HG03432 (cell line): ENCODE data around the gene HNRNPC.
"Not testable (repeated sequence)": the region's sequence is repeated elsewhere in the genome, so short reads cannot be mapped to it uniquely, and the experiment has no call there.

Experiments used
- ATAC-seq: cut with Tn5 transposase; IDR thresholded peaks from one replicate; pipeline ENCODE4 v1.9.1; 2021; ENCODE audit warnings: mild to moderate bottlenecking, moderate library complexity; ENCODE audit not compliant: unreplicated experiment

Gene HNRNPC

DNA sequence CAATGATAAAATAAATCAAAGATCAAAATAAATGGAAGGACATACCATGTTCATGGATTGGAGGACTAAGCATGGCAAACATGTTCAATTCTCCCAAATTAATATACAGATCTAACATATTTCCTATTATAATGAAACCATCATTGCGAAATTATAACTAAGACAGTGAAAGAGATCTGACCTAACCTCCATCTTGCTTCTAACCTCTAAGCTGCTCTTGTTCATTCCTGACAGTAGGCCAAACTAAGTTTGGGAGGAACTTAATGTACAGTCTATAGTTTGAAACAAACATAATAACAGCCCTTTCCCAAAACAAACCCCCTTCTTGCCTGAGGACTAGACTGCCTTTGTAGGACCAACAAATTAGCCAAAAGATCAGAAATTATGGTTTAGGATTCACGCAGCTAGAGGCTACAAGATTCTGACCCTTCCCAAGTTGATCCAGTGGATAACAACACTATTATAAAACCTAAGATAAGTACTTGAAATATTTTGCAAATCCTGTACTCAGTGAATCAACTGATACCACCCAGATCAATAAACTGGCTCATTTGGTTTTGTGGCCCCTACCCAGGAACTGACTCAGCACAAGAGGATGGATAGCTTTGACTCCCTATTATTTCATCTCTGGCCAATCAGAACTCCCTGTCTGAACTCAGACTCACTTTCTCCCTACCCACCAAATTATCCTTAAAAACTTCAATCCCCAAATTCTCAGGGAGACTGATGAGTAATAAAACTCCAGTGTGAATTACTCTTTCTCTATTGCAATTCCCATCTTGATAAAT lies 71.6 kb downstream of the HNRNPC start:
- no peak for ATAC-seq

DNA sequence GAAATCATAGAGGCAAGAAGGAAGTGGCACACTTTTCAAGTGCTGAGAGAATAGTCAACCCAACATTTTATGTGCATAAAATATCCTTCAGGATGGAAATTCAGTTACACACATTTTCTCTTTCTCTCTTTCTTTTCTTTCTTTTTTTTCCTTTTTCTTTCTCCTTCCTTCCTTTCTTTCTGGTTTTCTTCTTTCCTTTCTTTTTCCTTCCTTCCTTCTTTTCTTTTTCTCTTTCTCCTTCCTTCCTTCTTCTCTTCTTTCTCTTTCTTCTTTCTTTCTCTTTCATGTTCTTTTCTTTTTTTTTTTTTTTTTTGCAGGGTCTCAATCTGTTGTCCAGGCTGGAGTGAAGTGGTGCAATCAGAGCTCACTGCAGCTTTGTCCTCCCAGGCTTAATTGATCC lies 74.6 kb downstream of the HNRNPC start:
- no peak for ATAC-seq

DNA sequence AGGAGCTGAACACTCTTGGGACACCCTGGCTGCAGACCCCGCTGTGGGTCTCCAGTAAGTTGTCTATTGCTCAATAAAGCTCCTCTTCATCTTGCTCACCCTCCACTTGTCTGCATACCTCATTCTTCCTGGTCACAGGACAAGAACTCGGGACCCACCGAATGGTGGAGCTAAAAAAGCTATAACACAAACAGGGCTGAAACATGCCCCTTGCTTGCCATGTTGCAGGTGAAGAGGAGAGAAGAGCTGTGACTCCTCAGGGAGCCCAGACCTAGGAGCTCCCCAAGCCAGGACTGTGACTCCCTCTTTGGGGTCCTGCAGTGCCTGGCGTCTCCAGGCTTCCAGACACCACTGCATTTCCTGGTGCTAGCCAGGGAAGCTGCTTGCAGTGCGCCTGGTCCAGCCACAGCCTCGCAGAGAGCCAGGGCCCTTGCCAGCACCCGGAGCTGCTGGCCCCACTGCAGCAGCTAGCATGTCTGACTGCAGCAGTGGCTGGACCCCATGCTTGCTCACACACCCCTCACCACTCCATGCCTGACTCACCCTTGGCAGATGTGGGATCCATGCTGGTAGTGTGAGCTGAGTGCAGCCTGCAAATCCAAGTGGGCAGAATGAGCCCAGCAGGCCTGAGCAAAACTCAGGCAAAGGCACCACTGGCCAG lies 76.2 kb downstream of the HNRNPC start:
- ATAC-seq: no peak

DNA sequence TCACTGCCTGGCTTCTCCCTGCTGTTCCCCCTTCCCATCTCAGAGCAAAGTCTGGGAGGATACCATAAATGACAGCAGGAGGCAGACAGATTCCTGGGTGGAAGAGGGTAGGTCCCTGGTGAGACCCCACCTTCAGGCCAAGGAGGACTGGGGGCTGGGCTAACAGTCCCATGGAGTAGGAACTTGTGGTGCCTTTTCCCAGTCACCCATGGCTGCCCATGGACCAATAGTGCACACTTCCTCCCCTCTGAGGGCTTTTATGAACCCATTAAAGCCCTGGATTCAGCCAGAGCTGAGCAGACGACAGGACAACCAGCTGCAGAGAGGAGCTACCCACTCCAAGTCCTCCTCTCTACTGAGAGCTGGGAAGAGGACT lies 76.8 kb downstream of the HNRNPC start:
- no peak for ATAC-seq

DNA sequence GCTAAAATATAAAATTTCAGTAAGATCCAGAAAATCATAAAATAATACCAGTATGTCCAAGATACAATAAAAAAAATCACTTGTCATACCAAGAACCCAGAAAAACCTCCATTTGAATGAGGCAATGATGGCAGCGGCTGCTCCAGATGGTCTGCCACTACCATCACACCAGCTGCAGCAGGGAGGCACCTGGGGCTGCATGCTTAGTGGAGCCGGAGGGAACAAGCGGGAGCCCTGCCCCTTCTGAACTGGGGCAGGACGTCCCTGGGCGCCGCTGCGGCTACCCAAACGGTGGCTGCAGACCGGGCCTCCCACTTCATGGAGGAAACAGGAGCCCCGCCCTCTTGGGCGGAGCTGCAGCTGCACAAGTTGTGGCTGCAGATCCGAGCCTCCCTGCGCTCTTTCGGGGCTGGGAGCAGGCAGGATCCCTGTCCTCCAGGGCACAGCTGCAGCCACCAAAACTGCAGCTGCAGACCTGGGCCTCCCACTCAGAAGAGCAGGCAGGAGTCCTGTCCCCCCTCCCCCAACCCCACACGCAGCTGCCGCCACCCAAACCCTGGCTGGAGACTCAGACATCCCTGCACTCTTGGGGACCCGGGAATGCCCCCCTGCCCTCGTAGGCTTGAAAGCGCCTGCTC lies 77.3 kb downstream of the HNRNPC start:
- peak; percentile 96 for ATAC-seq

DNA sequence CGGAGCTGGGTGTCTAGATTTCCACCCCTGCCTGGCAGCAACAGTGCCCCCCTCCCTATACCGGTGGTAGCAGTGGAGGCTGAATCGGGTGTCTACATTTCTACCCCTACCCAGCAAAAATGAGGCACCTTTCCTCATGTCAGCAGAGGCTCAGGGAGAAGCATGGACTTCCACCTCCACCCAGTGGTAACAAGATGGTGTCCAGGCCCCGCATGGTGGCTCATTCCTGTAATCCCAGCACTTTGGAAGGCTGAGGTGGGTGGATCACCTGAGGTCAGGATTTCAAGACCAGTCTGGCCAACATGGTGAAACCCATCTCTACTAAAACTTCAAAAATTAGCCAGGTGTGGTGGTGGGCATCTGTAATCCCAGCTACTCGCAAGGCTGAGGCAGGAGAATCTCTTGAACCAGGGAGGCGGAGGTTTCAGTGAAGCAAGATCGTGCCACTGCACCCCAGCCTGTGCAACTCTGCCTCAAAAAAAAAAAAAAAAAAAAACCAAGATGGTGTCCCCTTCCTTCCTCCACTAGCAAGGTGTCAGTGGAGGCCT lies 77.9 kb downstream of the HNRNPC start:
- no peak for ATAC-seq

DNA sequence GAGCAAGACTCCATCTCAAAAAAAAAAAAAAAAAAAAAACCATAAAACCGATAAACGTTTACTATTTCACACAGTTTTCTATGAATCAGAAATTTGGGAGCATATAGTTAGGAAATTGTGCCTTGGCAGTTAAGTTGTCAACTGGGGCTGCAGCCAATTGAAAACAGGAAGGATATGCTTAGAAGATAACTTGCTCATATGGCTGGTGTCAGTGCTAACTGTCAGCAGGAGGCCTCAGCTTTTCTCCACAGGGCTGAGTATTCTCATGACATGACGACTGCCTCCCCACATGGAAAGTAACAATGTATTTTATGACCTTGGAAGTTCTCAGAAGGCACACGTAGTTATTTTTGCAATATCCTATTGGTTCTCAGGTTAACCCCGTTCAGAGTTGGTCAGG lies 83.8 kb downstream of the HNRNPC start:
- ATAC-seq: no peak

DNA sequence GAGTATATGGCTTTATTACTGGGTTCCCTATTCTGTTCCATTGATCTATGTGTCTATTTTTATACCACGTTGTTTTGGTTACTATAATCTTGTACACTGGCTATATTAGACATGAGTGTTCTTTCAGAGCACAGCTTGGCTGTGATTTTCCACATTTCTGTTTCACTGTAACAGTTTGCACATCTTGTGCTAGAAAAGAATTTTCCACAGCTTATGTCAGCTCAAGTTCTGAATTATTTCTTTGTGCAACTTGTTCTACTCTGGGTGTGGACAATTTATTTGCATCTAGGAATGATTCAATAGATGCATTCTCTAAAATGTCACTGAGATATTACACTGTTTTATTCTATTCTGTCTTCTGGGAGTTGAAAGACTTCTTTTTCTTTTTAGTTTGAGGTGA lies 85.0 kb downstream of the HNRNPC start:
- ATAC-seq: no peak

DNA sequence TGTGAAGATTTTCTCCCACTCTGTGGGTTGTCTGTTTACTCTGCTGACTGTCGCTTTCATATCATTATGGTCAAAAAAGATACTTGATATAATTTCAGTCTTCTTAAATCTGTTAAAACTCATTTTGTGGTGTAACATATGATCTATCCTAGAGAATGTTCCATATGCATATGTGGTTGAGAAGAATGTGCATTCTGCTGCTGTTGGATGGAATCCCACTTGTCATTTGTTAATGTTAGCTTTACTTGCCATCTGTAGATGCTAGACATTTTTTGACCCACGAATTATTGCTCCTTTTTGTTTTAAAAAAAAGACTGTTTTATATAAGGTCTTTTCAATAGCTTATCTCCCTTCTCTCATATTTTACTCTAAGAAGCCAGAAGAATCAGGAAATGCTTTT lies 87.1 kb downstream of the HNRNPC start:
- ATAC-seq: no peak

DNA sequence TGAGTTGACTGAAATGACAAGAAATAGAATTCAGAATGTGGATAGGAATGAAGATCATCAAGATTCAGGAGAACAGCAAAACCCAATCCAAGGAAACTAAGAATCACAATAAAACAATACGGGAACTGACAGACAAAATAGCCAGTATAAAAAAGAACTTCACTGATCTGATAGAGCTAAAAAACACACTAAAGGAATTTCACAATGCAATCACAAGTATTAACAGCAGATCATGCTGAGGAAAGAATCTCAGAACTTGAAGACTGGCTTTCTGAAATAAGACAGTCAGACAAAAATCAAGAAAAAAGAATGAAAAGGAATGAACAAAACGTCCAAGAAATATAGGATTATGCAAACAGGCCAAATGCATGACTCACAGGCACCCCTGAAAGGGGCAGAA lies 98.1 kb downstream of the HNRNPC start:
- no peak for ATAC-seq

DNA sequence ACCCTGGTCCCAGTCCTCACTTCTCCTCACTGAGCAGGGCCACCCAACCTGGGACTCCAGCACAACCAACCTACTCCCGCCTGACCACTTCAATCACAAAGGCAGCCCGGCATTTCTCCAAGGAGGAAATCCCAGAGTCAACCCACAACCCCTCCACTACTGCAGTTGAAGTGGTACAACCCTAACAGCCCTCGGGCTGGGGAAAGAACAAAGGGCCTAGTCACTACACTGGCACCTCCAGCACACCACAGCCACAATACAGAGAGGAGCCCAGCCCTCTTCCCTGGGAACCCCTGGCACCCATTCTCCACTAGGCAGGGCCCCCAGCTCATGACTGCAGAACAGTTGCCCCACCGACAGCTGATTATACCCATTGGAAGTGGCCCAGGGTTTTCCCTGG lies 99.7 kb downstream of the HNRNPC start:
- ATAC-seq: no peak

DNA sequence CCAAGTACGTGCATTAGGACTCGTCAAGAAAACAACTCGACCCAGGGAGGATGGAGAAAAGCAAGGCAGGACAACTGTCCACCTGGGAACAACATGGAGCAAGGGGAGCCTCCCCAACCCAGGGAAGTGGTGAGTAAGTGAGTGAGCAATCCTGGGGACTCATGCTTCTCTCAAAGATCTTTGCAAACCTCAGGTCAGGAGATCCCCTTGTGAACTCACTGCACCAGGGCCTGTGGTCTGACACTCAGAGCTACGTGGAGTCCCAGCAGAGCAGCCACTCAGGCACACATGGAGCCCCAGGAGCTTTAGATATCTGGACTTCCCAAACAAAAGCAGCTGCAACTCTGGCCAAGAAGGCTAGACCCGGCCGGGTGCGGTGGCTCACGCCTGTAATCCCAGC lies 101.2 kb downstream of the HNRNPC start:
- ATAC-seq: no peak

DNA sequence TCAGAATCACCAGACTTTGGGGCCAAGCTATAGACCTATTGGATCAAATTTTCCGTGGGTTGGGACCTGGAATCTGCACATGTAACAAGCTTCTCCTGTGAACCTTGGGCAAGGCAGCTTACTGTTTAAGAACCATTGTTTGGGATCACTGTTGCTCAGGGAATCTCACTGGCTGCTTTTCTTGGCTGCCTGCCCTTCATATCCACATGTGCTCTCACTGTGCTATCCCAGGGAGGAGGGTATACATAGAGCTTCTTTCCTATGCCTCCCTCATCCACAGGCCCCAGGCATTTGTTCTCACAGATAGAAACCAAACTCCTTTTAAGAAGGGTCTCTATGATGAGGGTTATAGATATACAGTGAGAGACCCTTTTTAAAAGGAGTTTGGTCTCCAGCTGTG lies 103.6 kb downstream of the HNRNPC start:
- ATAC-seq: not testable (repeated sequence)

DNA sequence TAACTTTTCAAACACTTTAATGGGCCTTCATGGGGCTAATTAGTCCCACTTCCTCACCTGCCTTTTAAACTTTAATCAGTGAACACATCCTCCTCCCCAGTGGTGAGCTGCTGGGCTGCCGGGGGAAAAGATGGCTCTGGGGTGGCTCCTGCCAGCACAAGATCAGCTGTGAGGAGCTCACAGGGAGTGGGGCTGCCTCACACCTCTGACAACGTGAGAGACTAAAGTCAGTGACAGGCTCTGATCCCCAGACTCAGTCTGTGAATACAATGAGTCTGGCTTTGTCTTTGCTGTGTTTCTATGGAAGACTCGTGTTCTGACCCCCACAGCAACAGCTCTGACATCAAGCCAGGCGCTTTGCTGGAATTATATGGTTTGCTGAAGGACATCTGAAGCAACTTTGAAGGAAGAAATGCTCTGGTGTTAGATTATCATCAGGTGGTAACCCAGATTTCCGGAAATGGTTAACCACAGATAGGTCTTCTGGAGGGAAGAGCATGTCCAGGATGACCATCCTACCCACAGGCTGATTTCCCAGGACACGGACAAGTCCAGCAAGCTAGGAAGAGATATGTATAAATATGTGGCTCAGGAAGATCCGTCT lies 104.1 kb downstream of the HNRNPC start:
- ATAC-seq: not testable (repeated sequence)

DNA sequence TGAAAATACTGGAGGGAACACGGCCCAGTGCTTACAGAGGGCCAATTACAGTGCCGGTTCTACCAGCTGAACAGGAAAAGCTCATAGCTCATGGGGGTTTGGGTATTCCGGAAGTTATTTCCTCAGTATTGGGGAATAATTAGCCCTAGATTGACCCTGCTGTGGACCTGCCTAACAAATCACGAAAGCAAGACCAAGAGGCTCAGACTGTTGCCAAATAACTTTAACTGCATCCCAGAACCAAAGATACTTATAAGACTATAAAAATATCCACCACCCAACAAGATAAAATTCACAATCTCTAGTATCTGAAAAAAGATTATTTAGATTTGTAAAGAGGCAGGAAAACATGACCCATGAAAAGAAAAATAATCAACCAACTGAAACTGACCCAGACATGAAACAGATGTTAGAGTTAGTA lies 105.4 kb downstream of the HNRNPC start:
- no peak for ATAC-seq

DNA sequence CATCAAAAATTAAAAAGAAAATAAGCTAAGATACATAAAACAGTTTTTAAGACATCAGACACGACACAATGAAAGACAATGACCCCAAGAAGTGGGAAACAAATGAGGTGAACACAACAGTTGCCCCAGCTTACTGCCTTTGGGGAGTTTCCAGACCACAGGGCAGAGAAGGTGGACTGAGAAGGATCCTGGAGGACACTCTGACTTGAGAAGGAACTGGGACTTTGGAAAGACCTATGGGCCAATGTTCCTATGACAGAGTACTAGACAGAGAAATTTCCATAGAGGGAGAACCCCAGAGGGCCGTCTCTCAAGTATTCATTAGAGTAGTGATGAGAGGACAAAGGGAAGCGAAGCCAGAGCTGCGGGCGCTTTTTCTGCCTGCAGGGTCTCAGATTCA lies 107.2 kb downstream of the HNRNPC start:
- no peak for ATAC-seq

DNA sequence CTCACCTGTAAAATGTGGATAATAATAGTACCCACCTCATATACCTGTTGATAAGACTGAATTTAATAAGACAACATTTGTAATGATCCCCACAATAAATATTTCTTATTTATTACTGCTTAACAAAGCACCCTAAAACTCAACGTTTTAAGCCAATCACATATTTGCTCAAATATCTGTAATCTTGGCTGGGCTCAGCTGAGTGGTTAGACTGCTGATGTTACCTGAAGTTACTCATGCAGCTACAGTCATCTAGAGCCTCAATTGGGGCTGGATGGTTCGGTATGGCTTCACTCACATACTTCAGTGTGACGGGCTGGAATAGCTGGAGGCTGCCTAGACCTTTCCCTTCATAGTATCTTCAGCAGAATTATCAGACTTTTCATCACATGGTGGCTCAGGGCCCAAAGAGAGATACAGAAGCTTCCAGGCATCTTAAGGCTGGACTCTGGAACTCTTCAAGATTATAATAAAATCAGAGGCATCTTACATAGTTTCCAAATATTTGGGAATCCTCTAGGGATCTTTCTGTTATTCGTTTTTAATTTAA lies 109.1 kb downstream of the HNRNPC start:
- no peak for ATAC-seq
